Stimulated activated effector memory CD8-positive, alpha-beta T cell treated with anti-CD3 and anti-CD28 coated beads, Interleukin-12 subunit alpha, Interleukin-12 subunit beta, amount 100 ng/mL, for 72 hours (primary cell): ENCODE data around the gene DCST1.

Experiments used
- ATAC-seq: fragments of 150-1000 bp; cut with Tn5 transposase; 2 replicates; pipeline ENCODE4 v1.10.0; 2021
- DNase-seq, 2 donors: peaks; one replicate each; pipeline ENCODE4 v3.0.0; 2021 to 2022; ENCODE audit warnings: low spot score in 2 of 2
- H3K27ac Mint-ChIP-seq: one replicate; pipeline ENCODE4 v1.8.0; 2022; ENCODE audit warnings: mild to moderate bottlenecking, mixed read lengths
- H3K36me3 Mint-ChIP-seq: one replicate; pipeline ENCODE4 v1.8.0; 2022; ENCODE audit warnings: mild to moderate bottlenecking, mixed read lengths
- H3K4me1 Mint-ChIP-seq: one replicate; pipeline ENCODE4 v1.8.0; 2022; ENCODE audit warnings: mixed read lengths
- H3K4me3 Mint-ChIP-seq: one replicate; pipeline ENCODE4 v1.8.0; 2022; ENCODE audit warnings: mild to moderate bottlenecking, mixed read lengths
- H3K9me3 Mint-ChIP-seq: one replicate; pipeline ENCODE4 v1.8.0; 2022; ENCODE audit warnings: mixed read lengths

DCST1 gene

GRCh38 chr1:155049651-155050559 is 16.3 kb downstream of the DCST1 start:
- no peaks in the 10 kb centered on the region for H3K36me3 Mint-ChIP-seq
- H3K27ac Mint-ChIP-seq: peak overlapping the region; percentile 37
- ATAC-seq (no peak), DNase-seq (no peak)
- peaks cover 43% of the 10 kb centered on the region for H3K4me1 Mint-ChIP-seq
- no peaks in the 10 kb centered on the region for H3K9me3 Mint-ChIP-seq
- peak overlapping the region; percentile 81 for H3K4me3 Mint-ChIP-seq

- ATAC-seq: peak; percentile 84
- Mint-ChIP-seq H3K27ac (peak within 1 kb of the TSS; percentile 77), H3K36me3 (peaks cover 7% of the 10 kb centered on the region), H3K4me3 (peak within 1 kb of the TSS; percentile 81), H3K4me1 (peaks cover 35% of the 10 kb centered on the region), H3K9me3 (no peaks in the 10 kb centered on the region)
- peak; percentile 87 to 89 for DNase-seq
Measured at GRCh38 chr1:155050560-155051341, 17.1 kb downstream of the DCST1 start, which contains the start of gene ADAM15. ADAM15 (plus strand) TSS chr1:155051316; CDS start chr1:155051387, 71 bp downstream.

GRCh38 chr1:155051342-155051776 is 17.7 kb downstream of the DCST1 start:
- peak overlapping the region; percentile 81 for H3K4me3 Mint-ChIP-seq
- H3K9me3 Mint-ChIP-seq: no peaks in the 10 kb centered on the region
- H3K36me3 Mint-ChIP-seq: peaks cover 8% of the 10 kb centered on the region
- DNase-seq: no peak
- no peak for ATAC-seq
- peaks cover 34% of the 10 kb centered on the region for H3K4me1 Mint-ChIP-seq
- H3K27ac Mint-ChIP-seq: peak overlapping the region; percentile 77

GRCh38 chr1:155051777-155052398 is 18.3 kb downstream of the DCST1 start:
- peak overlapping the region; percentile 81 for H3K4me3 Mint-ChIP-seq

GRCh38 chr1:155052439-155053395 is 19.1 kb downstream of the DCST1 start:
- DNase-seq: no peak
- Mint-ChIP-seq H3K27ac (peak overlapping the region; percentile 77), H3K9me3 (no peaks in the 10 kb centered on the region), H3K36me3 (peaks cover 15% of the 10 kb centered on the region), H3K4me1 (peaks cover 34% of the 10 kb centered on the region), H3K4me3 (peak overlapping the region; percentile 81)
- no peak for ATAC-seq

More at GRCh38 chr1:155051777-155052398, 18.3 kb downstream of the DCST1 start:
- ATAC-seq (peak; percentile 49), DNase-seq (peak; percentile 21 to 70)
- Mint-ChIP-seq H3K9me3 (no peaks in the 10 kb centered on the region), H3K36me3 (peaks cover 8% of the 10 kb centered on the region), H3K27ac (peak overlapping the region; percentile 77), H3K4me1 (peaks cover 34% of the 10 kb centered on the region)

- no peak for DNase-seq
- peak overlapping the region; percentile 77 for H3K27ac Mint-ChIP-seq
- no peaks in the 10 kb centered on the region for H3K9me3 Mint-ChIP-seq
- no peak for ATAC-seq
- H3K4me3 Mint-ChIP-seq: peak overlapping the region; percentile 81
- peaks cover 18% of the 10 kb centered on the region for H3K36me3 Mint-ChIP-seq
- H3K4me1 Mint-ChIP-seq: peaks cover 34% of the 10 kb centered on the region
Measured at GRCh38 chr1:155053531-155054105, 20.0 kb downstream of the DCST1 start.

GRCh38 chr1:155057104-155057503 is 23.5 kb downstream of the DCST1 start:
- Mint-ChIP-seq H3K4me1 (peaks cover 23% of the 10 kb centered on the region), H3K27ac (no peak overlapping the region), H3K36me3 (peaks cover 26% of the 10 kb centered on the region), H3K9me3 (no peaks in the 10 kb centered on the region), H3K4me3 (no peak overlapping the region)
- DNase-seq (no peak), ATAC-seq (no peak)

- peaks cover 26% of the 10 kb centered on the region for H3K36me3 Mint-ChIP-seq
- H3K4me3 Mint-ChIP-seq: no peak overlapping the region
- peaks cover 23% of the 10 kb centered on the region for H3K4me1 Mint-ChIP-seq
- ATAC-seq: no peak
- DNase-seq: no peak
- H3K9me3 Mint-ChIP-seq: no peaks in the 10 kb centered on the region
- H3K27ac Mint-ChIP-seq: no peak overlapping the region
Measured at GRCh38 chr1:155057788-155058211, 24.2 kb downstream of the DCST1 start.

GRCh38 chr1:155060736-155061135 is 27.1 kb downstream of the DCST1 start:
- Mint-ChIP-seq H3K4me1 (peaks cover 36% of the 10 kb centered on the region), H3K36me3 (peaks cover 19% of the 10 kb centered on the region)
- no peak for ATAC-seq

GRCh38 chr1:155061381-155062150 is 27.9 kb downstream of the DCST1 start:
- peak; percentile 74 for ATAC-seq
- H3K9me3 Mint-ChIP-seq: no peaks in the 10 kb centered on the region
- no peak overlapping the region for H3K4me3 Mint-ChIP-seq
- H3K4me1 Mint-ChIP-seq: peaks cover 36% of the 10 kb centered on the region
- peaks cover 18% of the 10 kb centered on the region for H3K36me3 Mint-ChIP-seq
- peak overlapping the region; percentile 56 for H3K27ac Mint-ChIP-seq
- DNase-seq: peak; percentile 99 to 100

More at GRCh38 chr1:155060736-155061135, 27.1 kb downstream of the DCST1 start:
- no peak for DNase-seq
- Mint-ChIP-seq H3K9me3 (no peaks in the 10 kb centered on the region), H3K27ac (no peak overlapping the region), H3K4me3 (no peak overlapping the region)

- peaks cover 36% of the 10 kb centered on the region for H3K4me1 Mint-ChIP-seq
- peaks cover 19% of the 10 kb centered on the region for H3K36me3 Mint-ChIP-seq
- no peak overlapping the region for H3K27ac Mint-ChIP-seq
- DNase-seq (no peak), ATAC-seq (no peak)
- H3K4me3 Mint-ChIP-seq: peak overlapping the region; percentile 73
- no peaks in the 10 kb centered on the region for H3K9me3 Mint-ChIP-seq
Measured at GRCh38 chr1:155062151-155062686, 28.6 kb downstream of the DCST1 start.

- Mint-ChIP-seq H3K27ac (peak overlapping the region; percentile 71), H3K4me3 (peak overlapping the region; percentile 73), H3K4me1 (peaks cover 36% of the 10 kb centered on the region), H3K9me3 (no peaks in the 10 kb centered on the region), H3K36me3 (peaks cover 19% of the 10 kb centered on the region)
- DNase-seq (peak; percentile 78 to 91), ATAC-seq (peak; percentile 58)
Measured at GRCh38 chr1:155062702-155063411, 29.2 kb downstream of the DCST1 start.
